HuH-7 (cell line): ENCODE data around the gene P2RX1.

Experiments
- DNase-seq: peaks from one replicate; pipeline ENCODE4 v3.0.0; 2011; ENCODE audit warnings: low spot score

The P2RX1 gene

DNA sequence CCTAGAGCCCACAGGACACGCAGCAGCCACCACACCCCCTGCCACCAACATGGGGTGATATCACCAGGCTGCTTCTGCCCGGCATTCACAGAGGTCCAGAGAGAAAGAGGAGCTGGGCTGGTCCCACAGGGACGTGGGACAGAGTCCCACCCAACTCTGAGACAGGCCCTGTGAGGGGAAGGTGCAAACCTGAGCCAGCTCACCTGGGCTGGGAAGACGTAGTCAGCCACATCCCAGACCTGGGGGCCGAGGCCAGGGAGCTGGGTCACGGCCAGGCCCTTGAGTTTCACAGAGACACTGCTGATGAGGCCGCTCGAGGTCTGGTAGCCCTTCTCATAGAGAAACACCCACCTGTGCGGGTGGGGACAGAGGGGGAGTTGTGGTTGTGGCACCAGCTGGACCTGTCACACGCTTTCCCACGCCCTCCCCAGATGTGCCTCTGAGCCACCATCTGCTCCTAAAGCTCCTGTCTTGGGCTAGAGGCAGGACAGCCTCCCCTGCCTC, 11.2 kb downstream of the P2RX1 start:
- no peak for DNase-seq

DNA sequence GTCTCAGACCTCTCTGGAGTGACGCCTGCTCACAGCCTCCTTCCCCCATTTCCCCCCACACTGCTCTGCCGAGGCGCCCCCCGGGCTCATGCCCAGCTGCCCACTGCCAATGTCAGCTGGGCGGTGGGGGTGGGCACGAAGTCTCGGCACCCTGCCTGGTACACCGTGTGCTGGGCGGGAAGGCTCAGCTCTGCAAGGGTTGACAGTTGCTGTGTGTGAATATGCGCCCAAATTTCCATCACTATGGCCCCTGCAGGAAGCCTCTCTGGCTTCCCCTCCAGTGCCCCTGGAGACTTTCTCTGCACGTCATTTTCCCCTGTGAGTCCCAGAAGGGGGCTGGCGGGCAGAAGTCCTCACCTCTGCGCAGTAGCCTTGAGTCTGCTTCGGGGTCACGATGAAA, 11.8 kb downstream of the P2RX1 start:
- DNase-seq, result no peak

DNA sequence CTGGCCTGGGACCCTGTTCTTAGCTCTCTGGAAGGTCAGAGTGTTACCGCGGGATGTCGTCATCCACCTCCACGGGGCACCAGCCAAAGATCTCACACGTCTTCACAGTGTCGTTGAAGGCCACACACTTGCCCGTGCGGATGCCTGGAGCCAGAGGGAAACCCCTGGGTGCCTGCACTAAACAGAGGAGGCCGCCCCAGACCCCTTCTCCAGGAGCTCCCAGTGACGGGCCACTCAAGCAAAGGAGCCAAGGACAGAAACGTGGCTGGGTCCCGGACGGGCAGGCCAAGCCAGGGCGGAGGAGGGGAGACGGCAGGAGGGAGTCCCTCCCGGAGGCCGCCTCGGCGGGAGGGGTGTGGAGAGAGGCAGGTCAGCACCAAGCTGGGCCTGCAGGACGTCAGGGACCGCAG, 12.4 kb downstream of the P2RX1 start:
- DNase-seq, result no peak

GRCh38 chr17:3903051-3903825, 13.0 kb downstream of the P2RX1 start:
- DNase-seq, result no peak

- no peak for DNase-seq
These were observed 15.6 kb downstream of the P2RX1 start for GRCh38 chr17:3900646-3901045.

DNA sequence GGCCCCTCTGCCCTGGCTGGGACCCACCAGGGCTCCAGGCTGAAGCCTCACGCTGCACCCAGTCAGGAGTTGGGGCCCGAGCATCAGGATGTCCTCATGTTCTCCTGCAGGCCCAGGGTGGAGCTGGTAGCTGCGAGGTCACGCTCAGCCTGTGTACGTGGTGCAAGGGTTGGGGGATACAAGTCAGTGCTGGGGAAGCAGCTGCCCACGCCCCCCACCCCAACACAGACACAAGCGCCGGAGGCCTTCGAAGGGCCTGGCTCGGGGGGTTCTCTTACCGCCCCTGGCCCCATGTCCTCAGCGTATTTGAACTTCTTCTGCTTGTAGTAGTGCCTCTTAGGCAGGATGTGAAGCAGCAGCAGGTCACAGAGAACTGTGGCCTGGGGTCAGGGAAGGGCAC, 18.5 kb downstream of the P2RX1 start:
- DNase-seq, result no peak

GRCh38 chr17:3896968-3897235, 19.4 kb downstream of the P2RX1 start:
- no peak for DNase-seq

DNA sequence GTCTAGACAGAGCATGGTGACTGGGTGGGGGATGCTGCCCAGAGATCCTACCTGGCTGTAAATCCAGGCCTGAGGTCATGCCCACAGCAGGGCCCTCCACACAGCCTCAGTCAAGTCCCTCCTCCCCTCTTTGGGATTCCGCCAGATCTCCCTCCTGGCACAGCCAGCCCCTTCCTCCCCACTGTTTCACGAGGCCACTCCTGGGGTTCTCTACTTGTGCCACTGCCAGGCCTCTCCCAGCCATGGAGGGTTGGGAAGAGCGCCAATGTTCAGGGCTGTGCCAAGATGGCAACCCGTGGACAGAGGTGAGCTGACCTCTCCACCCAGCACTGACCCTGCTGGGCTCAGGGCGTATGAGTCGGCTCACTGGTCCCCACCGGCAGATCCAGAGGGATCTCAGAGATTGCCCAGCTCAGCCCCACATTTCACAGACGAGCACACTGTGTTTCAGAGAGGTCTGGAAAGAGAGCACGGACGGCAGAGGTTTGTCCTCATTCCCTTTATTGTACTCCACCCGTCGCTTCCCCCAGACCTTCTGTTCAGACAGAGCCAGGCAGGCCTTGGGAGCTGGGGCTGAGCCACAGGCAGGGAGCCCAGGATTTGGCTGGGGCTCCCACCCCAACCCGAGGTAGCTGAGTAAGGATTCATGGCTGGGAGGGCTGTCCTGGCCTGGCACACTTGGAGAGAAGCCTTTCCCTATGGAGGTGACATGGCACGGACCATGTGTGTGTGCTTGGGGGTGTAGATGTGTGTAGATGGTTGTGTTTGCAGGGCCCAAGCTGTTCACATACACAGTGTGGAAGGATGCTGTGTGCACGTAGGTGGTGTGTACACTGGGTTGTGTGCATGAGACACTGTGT, 19.9 kb downstream of the P2RX1 start:
- DNase-seq, result no peak

- DNase-seq, result no peak
These were observed 20.9 kb downstream of the P2RX1 start for GRCh38 chr17:3895354-3895753.

GRCh38 chr17:3894911-3895343, 21.3 kb downstream of the P2RX1 start:
- no peak for DNase-seq

DNA sequence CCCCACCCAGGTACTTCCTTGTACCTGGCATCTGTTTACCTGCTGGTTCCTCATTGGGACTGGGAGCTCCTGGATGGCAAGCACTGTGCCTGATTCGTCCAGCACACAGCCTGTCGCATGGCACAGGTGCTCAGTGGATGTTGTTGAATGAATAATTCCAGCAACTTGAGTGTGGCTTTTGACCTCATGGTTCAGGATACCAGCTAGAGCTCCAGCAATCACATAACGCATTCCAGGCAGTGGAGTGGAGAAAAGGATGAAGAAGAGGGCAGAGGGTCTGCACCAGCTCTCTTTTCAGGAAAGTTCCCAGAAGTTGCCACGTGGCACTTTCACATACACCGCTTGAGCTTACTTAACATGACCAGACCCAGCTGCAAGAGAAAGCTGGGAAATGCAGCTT, 22.1 kb downstream of the P2RX1 start:
- DNase-seq, result no peak

GRCh38 chr17:3893720-3894116, 22.5 kb downstream of the P2RX1 start:
- no peak for DNase-seq

DNA sequence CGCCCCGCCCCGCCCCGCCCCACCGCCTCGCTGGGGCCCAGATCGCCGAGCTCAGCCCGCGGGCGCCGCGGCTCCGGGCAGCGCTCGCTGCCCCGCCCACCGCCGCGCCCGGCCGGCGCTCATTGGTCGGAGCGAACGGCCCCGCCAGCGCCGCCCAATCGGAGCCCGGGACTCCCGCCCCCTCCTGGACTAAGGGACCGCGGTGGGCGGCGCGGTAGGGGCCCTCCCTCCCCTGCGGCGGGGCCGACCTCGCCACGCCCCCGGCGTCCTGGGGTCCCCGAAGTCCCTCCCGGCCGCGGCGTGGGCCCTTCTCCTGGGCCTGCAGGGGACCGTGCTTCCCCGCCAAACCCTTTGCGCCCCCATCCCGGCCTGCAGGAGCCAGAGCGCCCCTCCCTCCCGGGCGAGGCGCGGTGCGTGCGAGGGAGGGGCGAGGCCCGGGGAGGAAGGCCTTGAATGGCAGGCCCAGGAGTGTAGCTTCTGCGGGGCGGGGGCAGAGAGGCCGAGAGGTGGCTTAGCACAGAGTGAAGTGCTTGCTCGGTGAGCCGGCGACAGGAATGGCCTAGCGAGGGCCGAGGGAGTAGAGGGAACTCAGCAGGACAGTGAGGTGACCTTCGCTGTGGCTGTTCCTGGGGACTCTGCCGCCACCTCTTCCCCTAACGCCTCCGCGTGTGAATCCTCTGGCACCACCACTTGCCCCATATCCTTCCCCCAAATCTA, 23.1 kb downstream of the P2RX1 start, which contains the start of gene CAMKK1:
Gene CAMKK1 (minus strand): TSS at position 51 of the 717 bp plus-strand sequence. CDS start 7,366 bp downstream, outside the sequence.
- DNase-seq, result peak; percentile 94

GRCh38 chr17:3892095-3892998, 23.9 kb downstream of the P2RX1 start:
- no peak for DNase-seq

DNA sequence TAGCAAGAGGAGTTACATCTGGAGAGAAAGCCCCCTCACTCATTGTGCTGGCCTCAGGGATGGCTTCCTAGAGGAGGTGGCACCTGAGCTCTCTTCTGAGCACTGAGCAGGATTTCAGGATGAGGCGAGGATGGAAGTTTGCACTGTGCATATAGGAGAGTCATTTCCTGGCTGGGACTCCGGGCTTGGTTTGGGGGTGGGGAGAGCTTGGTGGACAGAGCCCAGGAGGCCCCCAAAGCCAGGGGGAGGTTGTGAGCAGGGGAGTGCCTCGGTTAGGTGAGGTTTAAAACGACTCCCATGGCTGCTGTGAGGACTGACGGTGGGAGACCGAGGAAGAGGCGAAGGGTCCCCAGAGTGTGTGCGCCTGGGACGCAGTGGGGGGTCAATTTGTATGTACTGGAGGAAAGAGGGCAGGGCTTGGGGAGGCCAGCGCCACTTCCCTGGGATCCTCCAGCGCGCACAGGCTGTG, 24.6 kb downstream of the P2RX1 start:
- DNase-seq, result no peak

DNA sequence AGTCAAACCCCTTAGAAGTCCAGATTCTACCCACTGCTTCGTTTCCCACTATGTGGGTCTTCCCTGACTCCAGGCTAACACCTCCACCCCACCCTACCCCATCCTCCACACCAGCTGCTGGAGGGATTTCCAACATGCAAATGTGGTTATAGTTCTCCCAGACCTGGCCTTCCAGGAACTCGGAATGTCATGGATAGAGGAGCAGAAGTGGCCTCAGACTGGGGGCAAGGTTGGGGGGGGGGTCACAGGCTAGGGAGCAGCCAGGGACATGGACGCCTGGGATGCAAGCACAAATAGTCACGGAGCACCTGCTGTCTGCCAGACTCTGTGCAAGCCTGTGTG, 25.4 kb downstream of the P2RX1 start:
- DNase-seq, result no peak

GRCh38 chr17:3890082-3890877, 26.0 kb downstream of the P2RX1 start:
- DNase-seq, result no peak

GRCh38 chr17:3889325-3890012, 26.8 kb downstream of the P2RX1 start:
- DNase-seq, result no peak

DNA sequence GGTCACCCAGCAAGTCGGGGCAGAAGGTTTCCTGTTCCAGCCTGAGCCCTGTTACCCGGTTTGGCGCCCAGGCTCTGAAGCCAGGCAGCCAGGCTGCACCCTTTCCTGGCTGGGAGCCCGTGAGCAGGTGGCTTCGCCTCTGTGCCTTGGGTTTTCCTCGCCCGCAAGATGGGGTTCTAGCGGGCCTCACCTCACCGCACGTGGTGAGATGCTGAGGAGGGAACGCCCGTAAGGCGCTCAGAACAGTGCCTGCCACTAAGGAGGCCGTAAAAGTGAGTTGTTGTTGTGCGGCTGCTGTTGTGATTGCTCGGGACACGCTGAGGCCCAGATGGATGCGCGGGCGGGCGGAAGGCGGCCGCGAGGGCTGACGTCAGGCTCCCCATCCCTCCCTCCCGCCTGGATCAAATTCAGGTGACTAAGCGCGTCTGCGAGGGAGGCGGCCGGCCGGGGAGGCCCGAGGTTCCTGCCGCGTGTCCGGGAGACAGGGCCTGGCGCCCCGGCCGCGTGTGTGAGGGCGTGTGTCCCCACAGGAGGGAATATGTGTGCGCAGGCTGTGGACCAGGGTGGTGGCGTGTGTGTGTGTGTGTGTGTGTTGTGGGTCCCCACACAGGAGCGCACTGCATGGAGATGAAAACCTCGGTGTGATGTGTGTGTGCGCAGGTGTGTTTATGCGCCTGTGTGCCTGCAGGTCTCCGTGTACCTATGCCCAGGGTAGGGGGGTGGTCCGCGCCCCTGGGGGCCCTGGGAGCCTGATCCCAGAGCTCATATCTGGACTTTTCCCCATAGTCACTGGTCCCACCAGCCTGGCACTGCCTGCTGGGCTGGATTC, 27.7 kb downstream of the P2RX1 start:
- no peak for DNase-seq
